Measurements from ENCODE around the gene DNAH7. TPM values are rescaled to one million over a fixed set of nuclear protein-coding genes. Genes with fewer than 3 reads are reported as not detected.

DNAH7 gene
- total RNA-seq, 1 donor from 2014 or later, result 0.05 TPM

GRCh38 chr2:195830968-195831950 is 237.4 kb downstream of the DNAH7 start:
- intact Hi-C loops (cut with DNase I), result no loop called here
- DNase-seq (ENCODE audit: missing footprints), result no peak
- no peak for ATAC-seq

- DNase-seq (ENCODE audit: missing footprints), result no peak
- intact Hi-C loops (cut with DNase I), result no loop called here
- no peak for ATAC-seq
Observed at GRCh38 chr2:195824478-195824877, 244.2 kb downstream of the DNAH7 start.

GRCh38 chr2:195823206-195823605 is 245.4 kb downstream of the DNAH7 start:
- ATAC-seq, result no peak

GRCh38 chr2:195821566-195821932 is 247.1 kb downstream of the DNAH7 start:
- DNase-seq (ENCODE audit: missing footprints) (no peak), ATAC-seq (no peak)
- intact Hi-C loops (cut with DNase I), result no loop called here

More at GRCh38 chr2:195823206-195823605, 245.4 kb downstream of the DNAH7 start:
- intact Hi-C loops (cut with DNase I), result no loop called here
- no peak for DNase-seq (ENCODE audit: missing footprints)

- intact Hi-C loops (cut with DNase I), result no loop called here
- no peak for DNase-seq (ENCODE audit: missing footprints)
- no peak for ATAC-seq
Observed at GRCh38 chr2:195820867-195821565, 247.6 kb downstream of the DNAH7 start.

GRCh38 chr2:195820373-195820772 is 248.3 kb downstream of the DNAH7 start:
- DNase-seq (ENCODE audit: missing footprints) (no peak), ATAC-seq (no peak)
- intact Hi-C loops (cut with DNase I), result no loop called here

GRCh38 chr2:195819276-195819675 is 249.4 kb downstream of the DNAH7 start:
- DNase-seq (ENCODE audit: missing footprints) (no peak), ATAC-seq (no peak)
- intact Hi-C loops (cut with DNase I), result no loop called here

- DNase-seq (ENCODE audit: missing footprints) (no peak), ATAC-seq (no peak)
- intact Hi-C loops (cut with DNase I), result no loop called here
Observed at GRCh38 chr2:195818526-195818925, 250.1 kb downstream of the DNAH7 start.

GRCh38 chr2:195818106-195818505 is 250.5 kb downstream of the DNAH7 start:
- DNase-seq (ENCODE audit: missing footprints) (no peak), ATAC-seq (no peak)
- intact Hi-C loops (cut with DNase I), result no loop called here

- no peak for DNase-seq (ENCODE audit: missing footprints)
- no peak for ATAC-seq
- intact Hi-C loops (cut with DNase I), result no loop called here
Observed at GRCh38 chr2:195815083-195815482, 253.6 kb downstream of the DNAH7 start.

- ATAC-seq, result no peak
- intact Hi-C loops (cut with DNase I), result no loop called here
- no peak for DNase-seq (ENCODE audit: missing footprints)
Observed at GRCh38 chr2:195813421-195813820, 255.2 kb downstream of the DNAH7 start.

GRCh38 chr2:195810340-195811098 is 258.1 kb downstream of the DNAH7 start:
- intact Hi-C loops (cut with DNase I), result no loop called here
- ATAC-seq (no peak), DNase-seq (ENCODE audit: missing footprints) (no peak)

GRCh38 chr2:195808189-195808588 is 260.4 kb downstream of the DNAH7 start:
- no peak for DNase-seq (ENCODE audit: missing footprints)
- intact Hi-C loops (cut with DNase I), result no loop called here
- no peak for ATAC-seq

GRCh38 chr2:195805283-195805976 is 263.2 kb downstream of the DNAH7 start:
- DNase-seq (ENCODE audit: missing footprints), result no peak
- ATAC-seq, result no peak
- intact Hi-C loops (cut with DNase I), result no loop called here

GRCh38 chr2:195795879-195796278 is 272.8 kb downstream of the DNAH7 start:
- DNase-seq (ENCODE audit: missing footprints) (no peak), ATAC-seq (no peak)
- intact Hi-C loops (cut with DNase I), result no loop called here

- no peak for DNase-seq (ENCODE audit: missing footprints)
- no peak for ATAC-seq
- intact Hi-C loops (cut with DNase I), result no loop called here
Observed at GRCh38 chr2:195793881-195794280, 274.8 kb downstream of the DNAH7 start.

- ATAC-seq (no peak), DNase-seq (ENCODE audit: missing footprints) (no peak)
- intact Hi-C loops (cut with DNase I), result no loop called here
Observed at GRCh38 chr2:195782156-195782555, 286.5 kb downstream of the DNAH7 start.

- intact Hi-C loops (cut with DNase I), result no loop called here
- no peak for ATAC-seq
- DNase-seq (ENCODE audit: missing footprints), result no peak
Observed at GRCh38 chr2:195779491-195779890, 289.1 kb downstream of the DNAH7 start.

GRCh38 chr2:195769975-195770374 is 298.7 kb downstream of the DNAH7 start:
- intact Hi-C loops (cut with DNase I), result no loop called here
- ATAC-seq, result no peak

More at GRCh38 chr2:195769975-195770374, 298.7 kb downstream of the DNAH7 start:
- DNase-seq (ENCODE audit: missing footprints), result no peak

Data from Right ventricle myocardium inferior (tissue), 1 donor.